ENCODE measurements around the gene CEP164. TPM values are rescaled to one million over a fixed set of nuclear protein-coding genes. Genes with fewer than 3 reads are reported as not detected.

CEP164 gene
- total RNA-seq, 1 donor from 2014 or later = 4.9 TPM

DNA sequence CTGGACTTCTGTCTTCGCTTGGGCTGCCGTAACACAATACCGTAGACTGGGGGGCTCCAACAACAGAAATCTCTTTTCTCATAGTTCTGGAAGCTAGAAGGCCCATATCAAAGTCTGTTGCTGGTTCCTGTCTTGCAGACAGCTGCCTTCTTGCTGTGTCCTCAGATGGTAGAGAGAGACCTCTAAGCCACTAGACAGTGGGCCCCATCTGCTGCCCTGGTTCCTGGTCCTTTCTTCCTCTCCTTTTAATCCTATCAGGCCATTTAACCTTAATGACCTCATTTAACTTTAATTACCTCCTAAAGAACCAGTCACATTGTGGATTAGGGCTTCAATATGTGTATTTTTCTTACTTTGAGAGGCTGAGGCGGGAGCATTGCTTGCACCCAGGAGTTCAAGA, 9.4 kb downstream of the CEP164 start:
- DNase-seq (no peak), ATAC-seq (no peak)
- intact Hi-C loops (cut with micrococcal nuclease) = no loop called here

GRCh38 chr11:117345039-117345438, 17.4 kb downstream of the CEP164 start:
- ATAC-seq = no peak
- no peak for DNase-seq
- intact Hi-C loops (cut with micrococcal nuclease) = no loop called here

GRCh38 chr11:117354550-117354949, 26.9 kb downstream of the CEP164 start:
- intact Hi-C loops (cut with micrococcal nuclease) = no loop called here
- ATAC-seq (no peak), DNase-seq (no peak)

DNA sequence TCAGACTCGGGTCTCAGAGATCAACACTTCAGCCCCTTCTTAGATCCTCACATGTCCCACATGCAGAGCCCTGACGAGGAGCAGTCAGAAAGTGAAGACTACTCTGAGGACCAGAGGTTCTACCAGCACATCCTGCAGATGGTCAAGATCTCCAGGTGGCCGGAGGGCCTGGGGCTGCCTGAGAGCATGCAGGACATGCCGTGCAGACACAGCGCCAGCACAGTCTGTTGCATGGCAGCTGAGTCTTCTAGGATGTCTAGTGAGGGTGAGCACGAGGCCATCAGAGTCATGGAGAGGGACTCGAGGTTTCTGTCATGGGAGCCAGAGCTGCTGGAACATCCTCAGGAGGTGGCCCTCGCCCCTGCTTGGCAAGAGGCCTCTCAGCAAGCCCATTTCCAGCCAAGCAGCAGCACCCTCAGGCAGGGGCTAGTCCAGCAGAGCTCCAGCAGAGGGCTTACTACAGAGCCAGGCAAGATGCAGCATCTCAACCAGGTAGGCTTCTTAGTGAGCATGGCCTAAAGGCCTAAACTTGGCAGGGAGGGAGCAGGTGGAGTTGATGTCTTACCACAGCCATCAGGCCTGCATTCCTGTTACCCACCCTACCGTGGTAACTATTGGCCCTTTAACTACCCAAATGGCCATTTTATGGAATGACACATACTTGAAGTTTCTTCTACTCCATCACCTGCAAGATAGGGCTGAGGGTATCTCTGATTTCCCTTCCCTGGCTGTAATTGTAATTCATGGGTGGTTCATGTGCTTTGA, 28.7 kb downstream of the CEP164 start:
- ATAC-seq = no peak
- intact Hi-C loops (cut with micrococcal nuclease) = no loop called here
- DNase-seq = no peak

- ATAC-seq (no peak), DNase-seq (no peak)
- intact Hi-C loops (cut with micrococcal nuclease) = no loop called here
Measured at GRCh38 chr11:117361432-117361831, 33.8 kb downstream of the CEP164 start.

- ATAC-seq (no peak), DNase-seq (no peak)
- intact Hi-C loops (cut with micrococcal nuclease) = no loop called here
Measured at GRCh38 chr11:117366248-117366647, 38.6 kb downstream of the CEP164 start.

- DNase-seq = no peak
- no peak for ATAC-seq
- intact Hi-C loops (cut with micrococcal nuclease) = no loop called here
Measured at GRCh38 chr11:117366875-117367274, 39.2 kb downstream of the CEP164 start.

DNA sequence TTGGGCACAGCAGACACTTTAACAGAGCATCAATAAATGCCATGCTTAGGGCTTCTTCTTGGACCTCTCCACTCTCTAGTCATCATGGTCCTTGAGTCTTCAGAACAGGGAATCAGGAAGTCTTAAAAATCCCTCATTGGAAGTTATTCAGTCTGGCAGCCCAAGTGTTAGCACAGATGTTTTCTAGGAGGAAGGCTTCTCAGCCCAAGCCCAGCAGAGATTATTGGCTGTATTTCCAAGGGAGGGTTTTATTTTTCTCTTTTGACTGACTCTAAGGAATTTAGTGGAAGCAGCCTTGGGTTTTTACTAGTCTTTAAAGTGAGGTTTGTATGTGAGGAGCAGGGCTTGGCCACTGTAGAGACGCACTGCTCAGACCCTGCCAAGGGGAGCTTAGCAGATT, 41.9 kb downstream of the CEP164 start:
- ATAC-seq (peak; percentile 48), DNase-seq (no peak)
- intact Hi-C loops (cut with micrococcal nuclease) = no loop called here

DNA sequence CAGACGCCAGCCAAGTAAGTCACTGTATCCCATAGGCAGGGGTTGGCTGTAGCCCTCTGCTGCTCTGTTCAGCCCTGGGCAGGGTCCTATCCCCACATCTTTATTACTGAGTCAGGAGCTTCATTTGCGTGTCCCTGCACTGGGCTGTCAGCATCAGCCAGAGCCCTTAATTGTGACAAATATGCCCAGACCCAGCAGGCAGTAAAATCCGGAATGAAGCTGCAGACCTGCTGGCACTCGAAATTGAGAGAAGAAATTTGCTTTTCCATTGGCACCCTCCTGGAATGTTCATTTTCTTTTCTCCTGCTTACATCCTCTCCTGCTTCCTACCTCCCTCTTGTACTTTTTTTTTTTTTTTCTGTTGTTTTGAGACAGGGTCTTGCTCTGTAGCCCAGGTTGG, 43.8 kb downstream of the CEP164 start:
- intact Hi-C loops (cut with micrococcal nuclease) = no loop called here
- DNase-seq (no peak), ATAC-seq (no peak)

DNA sequence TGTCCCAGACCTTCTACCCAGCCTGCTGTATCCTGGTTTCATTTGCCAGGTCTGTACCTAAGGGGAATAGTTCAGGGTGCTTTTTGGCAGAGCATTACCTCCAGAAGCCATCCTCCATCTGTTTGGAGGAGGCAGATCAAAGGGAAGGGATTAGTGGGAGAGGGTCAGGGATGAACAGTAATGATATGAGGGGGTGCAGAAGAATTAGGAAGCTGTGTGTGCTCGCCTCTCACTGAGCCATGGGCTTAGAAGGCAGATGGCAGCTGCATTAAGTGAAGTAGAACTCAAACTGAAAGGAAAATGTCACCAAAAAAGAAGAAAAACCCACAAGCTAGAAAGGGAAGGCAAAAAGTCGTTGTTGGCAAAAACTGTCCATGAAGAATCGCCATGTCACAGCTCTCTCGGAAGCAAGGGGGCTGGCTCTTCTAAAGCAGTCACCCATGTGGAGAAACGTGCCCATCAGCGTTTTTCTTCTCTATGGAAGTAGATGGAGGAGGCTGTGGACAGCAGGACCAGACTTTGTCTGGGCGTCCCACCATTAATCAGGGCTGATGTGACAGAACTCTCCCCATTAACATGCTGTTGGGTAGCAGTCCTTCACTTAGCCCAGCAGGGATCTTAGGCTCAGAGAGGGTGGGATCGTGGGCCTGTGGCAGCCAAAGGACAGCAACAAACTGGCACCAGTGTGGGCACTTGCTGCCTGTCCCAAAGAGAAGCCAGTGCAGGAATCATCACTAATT, 46.8 kb downstream of the CEP164 start:
- ATAC-seq (no peak), DNase-seq (no peak)
- intact Hi-C loops (cut with micrococcal nuclease) = no loop called here

DNA sequence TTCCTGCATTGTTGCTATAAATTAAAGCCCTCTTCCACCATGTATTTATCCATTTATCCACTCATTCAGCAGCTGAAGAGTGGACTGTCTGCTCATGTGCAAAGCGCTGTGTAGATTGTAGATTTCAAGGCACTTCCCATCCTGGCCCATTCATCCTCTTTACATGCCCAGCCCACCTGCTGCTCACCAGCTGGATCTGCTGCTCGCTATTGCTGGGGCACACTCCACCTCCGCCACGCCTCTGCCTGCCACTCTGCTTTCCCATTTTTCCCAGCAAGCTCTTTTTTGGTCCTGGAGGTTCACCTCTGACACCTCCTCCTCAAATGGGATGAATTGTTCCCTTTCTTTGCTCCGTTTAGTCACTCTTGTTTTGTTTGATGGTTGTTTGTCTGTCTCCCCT, 48.3 kb downstream of the CEP164 start:
- no peak for ATAC-seq
- intact Hi-C loops (cut with micrococcal nuclease) = no loop called here
- no peak for DNase-seq

- peak; percentile 90 for ATAC-seq
- intact Hi-C loops (cut with micrococcal nuclease) = no loop called here
- DNase-seq = peak; percentile 43
Measured at GRCh38 chr11:117376517-117376916, 48.9 kb downstream of the CEP164 start.

DNA sequence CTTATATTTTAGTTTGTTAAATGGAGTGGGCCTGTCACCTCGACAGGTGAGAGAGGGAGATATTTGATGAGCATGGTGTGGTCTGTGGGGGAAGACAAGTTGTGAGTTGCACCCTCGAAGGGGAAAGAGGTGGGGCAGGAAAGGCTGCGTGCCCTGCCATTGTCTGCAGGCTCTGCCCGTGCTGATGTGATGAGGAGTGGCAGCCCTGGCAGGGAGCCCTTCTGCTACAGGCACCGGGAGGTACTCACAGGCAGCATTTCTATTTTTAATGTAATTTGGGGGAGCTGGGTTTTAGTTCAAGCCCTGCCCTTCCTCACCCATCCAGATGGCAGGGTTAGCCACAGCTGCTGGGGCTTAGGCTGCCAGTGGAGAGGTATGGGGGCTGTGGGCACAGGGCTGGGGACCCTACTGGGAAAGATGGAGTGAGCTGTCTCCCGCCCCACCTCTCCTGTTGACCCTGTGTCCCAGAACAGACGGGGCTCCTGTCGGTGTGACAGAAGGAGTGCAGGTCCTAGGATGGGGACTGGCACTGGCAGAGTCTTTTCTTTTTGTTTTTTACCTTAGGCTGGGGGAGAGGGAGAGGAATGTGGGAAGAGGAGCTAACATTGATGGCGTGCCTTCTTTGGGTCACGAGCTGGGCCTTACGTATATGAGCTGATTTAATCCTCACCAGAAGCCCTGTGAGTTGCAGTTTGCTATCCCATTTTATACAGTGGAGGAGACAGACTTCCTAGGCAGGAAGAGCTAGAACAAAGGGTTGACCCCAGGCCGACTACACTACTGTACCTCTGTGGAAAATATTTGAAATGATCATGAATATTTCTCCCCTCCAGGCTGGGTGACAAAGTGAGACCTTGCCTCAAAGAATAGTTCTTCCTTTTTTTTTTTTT, 51.6 kb downstream of the CEP164 start:
- ATAC-seq (peak; percentile 67), DNase-seq (peak; percentile 65)
- intact Hi-C loops (cut with micrococcal nuclease) = no loop called here

DNA sequence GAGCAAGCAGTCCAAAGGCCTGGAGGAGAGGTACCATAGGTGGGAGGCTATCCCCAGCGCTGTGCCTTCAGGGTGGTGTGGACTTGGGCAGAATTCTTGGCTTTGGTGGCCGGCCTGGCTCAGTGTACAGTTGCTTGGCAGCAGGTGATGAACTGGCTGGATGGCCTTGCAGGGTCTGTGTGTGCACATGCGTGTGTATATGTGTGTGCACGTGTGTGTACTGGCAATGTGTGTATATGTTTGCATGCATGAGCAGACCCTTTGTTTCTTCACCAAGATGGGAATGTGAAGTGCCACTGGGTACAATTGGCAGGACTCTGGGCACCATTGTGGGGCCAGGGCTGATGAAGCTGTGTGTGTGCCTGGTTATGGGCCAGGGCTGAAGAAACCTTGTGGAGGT, 53.0 kb downstream of the CEP164 start:
- DNase-seq (no peak), ATAC-seq (no peak)
- intact Hi-C loops (cut with micrococcal nuclease) = no loop called here

- ATAC-seq (no peak), DNase-seq (no peak)
- intact Hi-C loops (cut with micrococcal nuclease) = no loop called here
Measured at GRCh38 chr11:117381481-117382387, 54.1 kb downstream of the CEP164 start.

- DNase-seq (no peak), ATAC-seq (no peak)
- intact Hi-C loops (cut with micrococcal nuclease) = no loop called here
Measured at GRCh38 chr11:117382746-117383145, 55.1 kb downstream of the CEP164 start.

DNA sequence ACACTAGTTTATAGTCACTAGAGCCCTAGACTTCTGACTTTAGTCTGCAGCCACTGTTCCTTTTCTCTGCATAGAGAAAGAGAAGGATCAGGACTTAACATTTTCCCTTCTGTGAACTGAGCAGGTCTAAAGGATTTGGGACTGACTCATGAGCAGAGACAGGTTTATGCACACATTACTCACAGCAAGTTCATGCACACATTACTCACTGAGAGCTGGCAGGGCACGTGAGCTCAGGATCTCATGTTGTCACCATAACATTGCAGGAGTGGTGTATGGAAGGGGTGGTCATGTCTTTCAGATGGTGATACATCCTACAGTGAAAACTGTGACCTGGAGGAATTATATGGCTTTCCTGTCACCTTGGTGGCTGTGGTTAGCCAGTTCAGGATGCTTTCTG, 56.4 kb downstream of the CEP164 start:
- no peak for ATAC-seq
- intact Hi-C loops (cut with micrococcal nuclease) = no loop called here
- DNase-seq = no peak

- ATAC-seq = no peak
- DNase-seq = no peak
- intact Hi-C loops (cut with micrococcal nuclease) = no loop called here
Measured at GRCh38 chr11:117385471-117385870, 57.8 kb downstream of the CEP164 start.

GRCh38 chr11:117385906-117386305, 58.3 kb downstream of the CEP164 start:
- intact Hi-C loops (cut with micrococcal nuclease) = no loop called here
- no peak for DNase-seq
- no peak for ATAC-seq

Measured in left ventricle myocardium superior (tissue), 1 donor.